Stimulated activated CD8-positive, alpha-beta memory T cell treated with anti-CD3 and anti-CD28 coated beads, Interleukin-15, amount 100 ng/mL, for 48 hours (primary cell): ENCODE measurements around the gene ERICH6B.

ENCODE experiments used
- DNase-seq, 2 donors: peaks; one replicate each; pipeline ENCODE4 v3.0.0-alpha.2; 2020; ENCODE audit warnings: low read depth in 2 of 2

The ERICH6B gene

GRCh38 chr13:45500492-45501174 is 114.9 kb downstream of the ERICH6B start:
- DNase-seq, result no peak

DNA sequence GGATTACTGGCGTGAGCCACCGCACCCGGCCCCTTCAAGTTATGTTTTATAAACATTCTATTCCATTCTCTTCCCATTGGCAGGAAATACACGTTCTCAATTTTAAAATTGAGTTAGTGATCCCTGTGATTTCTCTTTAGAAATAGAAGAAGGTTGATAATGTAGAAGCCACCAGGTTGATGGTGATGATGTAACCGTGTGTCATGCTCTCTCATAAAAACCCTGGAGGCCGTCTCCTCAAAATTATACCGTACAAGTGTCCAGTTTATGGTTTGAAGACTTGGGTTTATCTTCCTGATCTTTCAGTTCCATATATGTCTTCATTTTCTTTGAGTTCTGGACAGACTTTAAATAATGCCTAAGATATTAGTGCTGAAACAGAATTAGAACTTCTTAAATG is 118.6 kb downstream of the ERICH6B start:
- DNase-seq, result no peak

GRCh38 chr13:45492538-45492937 is 123.0 kb downstream of the ERICH6B start:
- no peak for DNase-seq
